KOPT-K1 (cell line): Measurements from ENCODE around the gene LY86.
A peak's percentile ranks its signal among the peaks of the same experiment; 100 is the strongest.

Experiments
- H3K27ac ChIP-seq: fragments of 200-600 bp; sonication (generic); 2 replicates; pipeline ENCODE4 v1.5.1; 2016; ENCODE audit warnings: antibody characterized with exemption, mild to moderate bottlenecking, low read depth, low read length; ENCODE audit not compliant: poor library complexity, severe bottlenecking
- H3K36me3 ChIP-seq: fragments of 200-600 bp; sonication (generic); 2 replicates; pipeline ENCODE4 v1.5.1; 2017; ENCODE audit warnings: antibody characterized with exemption, mild to moderate bottlenecking, low read length, moderate library complexity; ENCODE audit not compliant: insufficient read depth
- H3K9me3 ChIP-seq: fragments of 200-600 bp; sonication (generic); 2 replicates; pipeline ENCODE4 v1.5.1; 2017; ENCODE audit warnings: antibody characterized with exemption, low read length, mild to moderate bottlenecking; ENCODE audit not compliant: insufficient read depth, poor library complexity, severe bottlenecking

The LY86 gene

DNA sequence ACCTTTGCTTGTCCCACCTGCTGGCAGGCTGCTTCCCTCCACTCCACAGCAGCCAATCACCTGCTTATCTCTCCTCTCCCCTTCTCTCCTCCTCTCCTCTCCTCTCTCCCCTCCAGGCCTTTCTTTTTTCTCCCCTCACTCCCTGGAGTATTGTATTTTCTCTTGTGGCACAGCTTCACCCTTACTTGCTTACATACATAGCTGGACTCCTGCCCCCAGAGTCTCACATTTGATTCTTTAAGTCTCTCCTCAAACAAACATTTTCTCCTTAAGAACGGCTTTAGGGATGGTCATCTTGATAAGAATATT, 3.6 kb upstream of the LY86 start:
- no peak overlapping the region for H3K27ac ChIP-seq
- H3K9me3 ChIP-seq, result peaks cover 6% of the 10 kb centered on the region
- H3K36me3 ChIP-seq, result no peaks in the 10 kb centered on the region

GRCh38 chr6:6586167-6586566, 2.4 kb upstream of the LY86 start:
- Histone ChIP-seq H3K27ac (no peak overlapping the region), H3K36me3 (no peaks in the 10 kb centered on the region), H3K9me3 (no peaks in the 10 kb centered on the region)

- Histone ChIP-seq H3K9me3 (no peaks in the 10 kb centered on the region), H3K27ac (no peak overlapping the region), H3K36me3 (no peaks in the 10 kb centered on the region)
Measured at GRCh38 chr6:6586671-6587526, 1.6 kb upstream of the LY86 start.

DNA sequence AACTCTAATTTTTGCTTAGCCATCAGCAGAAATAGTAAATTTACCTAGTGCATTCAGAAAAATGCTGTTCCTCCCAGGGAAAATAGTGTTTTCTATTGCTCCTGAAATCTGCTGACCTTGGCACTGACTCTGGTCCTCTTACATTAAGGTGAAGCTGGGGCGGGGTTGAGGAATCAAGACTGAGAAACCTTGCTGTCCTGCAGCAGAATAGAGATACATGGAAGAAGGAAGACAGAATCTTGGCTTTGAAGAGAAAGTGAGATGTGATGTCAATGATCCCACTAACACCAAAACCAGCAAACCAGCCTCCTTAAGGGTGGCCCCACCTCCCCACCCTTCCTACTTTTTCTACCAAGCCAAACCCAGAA, 840 bp upstream of the LY86 start:
- peak overlapping the region; percentile 53 for H3K27ac ChIP-seq
- H3K9me3 ChIP-seq, result no peaks in the 10 kb centered on the region
- no peaks in the 10 kb centered on the region for H3K36me3 ChIP-seq

GRCh38 chr6:6588924-6589709, 597 bp downstream of the LY86 start:
- Histone ChIP-seq H3K27ac (peak overlapping the region; percentile 53), H3K9me3 (no peaks in the 10 kb centered on the region), H3K36me3 (no peaks in the 10 kb centered on the region)

GRCh38 chr6:6590530-6590929, 2.0 kb downstream of the LY86 start:
- no peak overlapping the region for H3K27ac ChIP-seq
- H3K9me3 ChIP-seq, result no peaks in the 10 kb centered on the region
- no peaks in the 10 kb centered on the region for H3K36me3 ChIP-seq

DNA sequence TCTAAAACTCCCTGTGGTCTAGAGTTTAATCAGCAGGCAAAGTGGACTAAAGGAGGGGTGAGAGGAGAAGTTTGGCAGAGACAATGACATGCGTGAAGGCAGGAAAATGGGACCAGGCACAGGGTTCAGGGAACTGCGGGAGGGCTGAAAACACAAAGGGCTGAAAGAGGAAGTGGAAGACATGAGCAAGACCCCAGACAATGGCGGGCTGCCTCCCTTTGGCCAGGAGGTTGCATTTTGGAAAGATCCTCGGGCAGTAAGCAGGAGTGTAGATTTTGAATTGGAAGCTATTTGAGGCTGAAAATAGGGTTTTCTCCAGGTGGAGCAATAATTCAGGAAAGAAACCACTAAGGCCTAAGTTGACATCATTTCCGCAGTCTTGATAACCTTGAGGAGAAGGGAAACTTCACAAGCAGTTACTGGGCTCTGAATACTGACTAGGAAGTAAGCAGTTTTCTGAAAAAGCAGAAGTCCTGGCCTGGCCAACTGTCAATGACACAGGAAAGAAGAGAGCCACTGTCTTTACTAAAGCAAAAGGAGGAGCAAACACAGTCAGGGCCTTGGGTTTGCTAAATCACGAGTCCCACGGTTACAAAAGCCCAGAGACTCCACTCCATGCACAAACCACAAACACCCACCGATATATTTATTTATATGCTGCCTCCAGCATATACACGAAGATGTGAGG, 3.4 kb downstream of the LY86 start:
- Histone ChIP-seq H3K9me3 (no peaks in the 10 kb centered on the region), H3K36me3 (no peaks in the 10 kb centered on the region), H3K27ac (no peak overlapping the region)

GRCh38 chr6:6592826-6593475, 4.4 kb downstream of the LY86 start:
- no peak overlapping the region for H3K27ac ChIP-seq
- no peaks in the 10 kb centered on the region for H3K36me3 ChIP-seq
- H3K9me3 ChIP-seq, result no peaks in the 10 kb centered on the region

DNA sequence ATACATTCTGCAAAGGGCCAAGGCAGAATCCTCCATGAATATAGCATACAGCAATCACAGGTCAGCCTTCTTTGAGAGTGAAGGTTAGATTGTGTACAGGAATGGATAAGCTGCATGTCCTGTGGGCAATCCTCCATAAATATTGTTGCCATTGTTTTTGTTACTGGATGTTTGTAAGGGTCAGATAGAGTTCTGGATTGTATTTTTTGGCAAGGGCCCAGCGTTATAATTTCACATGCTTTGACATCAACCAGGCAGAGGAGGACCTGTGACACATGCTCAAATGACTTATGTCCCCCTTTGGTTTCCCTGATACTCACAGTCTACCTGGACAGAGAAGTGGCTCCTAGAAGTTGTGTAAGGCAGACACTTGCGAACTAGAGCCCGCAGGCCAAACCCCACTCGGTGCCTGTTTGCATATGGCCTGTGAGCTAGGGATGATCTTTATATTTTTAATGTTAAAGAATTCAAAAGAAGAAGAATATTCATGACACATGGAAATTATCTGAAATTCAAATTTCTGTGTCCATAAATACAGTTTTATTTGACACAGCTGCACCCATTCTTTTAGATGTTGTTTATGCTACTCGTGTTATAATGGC, 5.4 kb downstream of the LY86 start:
- H3K36me3 ChIP-seq, result no peaks in the 10 kb centered on the region
- H3K9me3 ChIP-seq, result no peaks in the 10 kb centered on the region
- H3K27ac ChIP-seq, result no peak overlapping the region

GRCh38 chr6:6595025-6595424, 6.5 kb downstream of the LY86 start:
- H3K27ac ChIP-seq, result no peak overlapping the region
- no peaks in the 10 kb centered on the region for H3K36me3 ChIP-seq
- no peaks in the 10 kb centered on the region for H3K9me3 ChIP-seq

DNA sequence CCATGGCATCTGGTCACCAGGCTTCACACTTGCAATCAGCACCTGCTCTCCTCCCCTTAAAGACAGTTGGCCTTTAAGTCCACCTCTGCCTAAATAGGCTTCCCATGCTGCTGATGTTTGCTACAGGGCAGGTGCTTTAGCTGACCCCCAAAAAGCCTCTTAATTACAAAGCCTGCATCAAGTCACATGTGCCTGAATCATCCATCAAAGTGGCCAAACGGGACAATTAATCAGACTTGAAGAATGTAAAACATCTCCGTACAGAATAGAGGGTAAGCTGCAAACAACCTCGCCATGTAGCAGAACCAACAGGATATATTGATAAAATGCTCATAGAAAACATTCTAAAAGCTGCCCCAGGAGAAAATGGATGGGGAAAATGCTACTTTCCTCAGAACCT, 7.4 kb downstream of the LY86 start:
- H3K27ac ChIP-seq, result no peak overlapping the region
- H3K9me3 ChIP-seq, result no peaks in the 10 kb centered on the region
- no peaks in the 10 kb centered on the region for H3K36me3 ChIP-seq

- Histone ChIP-seq H3K9me3 (no peaks in the 10 kb centered on the region), H3K36me3 (no peaks in the 10 kb centered on the region), H3K27ac (no peak overlapping the region)
Measured at GRCh38 chr6:6596529-6597328, 8.2 kb downstream of the LY86 start.

DNA sequence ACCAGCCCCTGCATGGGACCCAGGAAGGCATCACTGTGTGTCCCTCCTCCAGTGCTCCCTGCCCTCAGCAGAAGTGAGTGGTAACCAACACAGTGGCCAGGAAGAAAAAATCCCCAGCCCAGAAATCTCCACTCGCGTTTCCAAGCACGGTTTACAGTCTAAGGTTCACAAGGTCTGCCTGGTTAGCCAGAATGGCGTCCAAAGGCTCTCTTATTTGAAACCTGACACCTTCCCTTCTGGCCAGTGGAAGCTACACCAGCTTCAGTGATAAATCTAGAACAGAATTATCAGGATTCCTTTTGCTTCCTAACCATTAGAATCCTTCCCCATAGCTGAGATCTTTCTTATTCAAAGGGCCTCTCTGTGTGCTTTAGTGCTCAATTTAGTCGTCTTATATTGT, 9.2 kb downstream of the LY86 start:
- Histone ChIP-seq H3K36me3 (no peaks in the 10 kb centered on the region), H3K9me3 (no peaks in the 10 kb centered on the region), H3K27ac (no peak overlapping the region)

DNA sequence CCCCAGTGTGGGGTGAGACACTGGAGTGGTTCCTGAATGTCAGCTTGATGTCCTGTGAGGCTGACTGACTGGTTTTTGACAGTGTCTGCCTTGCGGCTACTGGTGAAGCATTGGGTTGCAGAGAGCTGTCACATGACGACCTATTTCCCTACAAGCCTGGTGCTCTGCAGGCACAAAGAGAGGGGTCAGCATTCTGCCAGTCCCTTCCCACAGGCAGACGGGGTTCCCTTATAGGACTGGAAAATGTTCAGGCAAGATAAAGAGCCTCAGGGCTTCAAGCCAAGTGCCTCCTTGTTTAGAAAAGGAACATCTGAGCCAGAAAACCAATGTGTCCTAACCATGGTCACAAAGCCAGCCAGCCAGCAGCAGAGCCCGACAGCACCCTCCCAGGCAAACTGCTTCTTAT, 11.0 kb downstream of the LY86 start:
- Histone ChIP-seq H3K9me3 (no peaks in the 10 kb centered on the region), H3K27ac (no peak overlapping the region), H3K36me3 (no peaks in the 10 kb centered on the region)
